Mucosa of descending colon (tissue), 3 donors: ENCODE data around the gene FITM1. TPM values are rescaled to one million over a fixed set of nuclear protein-coding genes. Genes with fewer than 3 reads are reported as not detected.

ENCODE experiments used
- ATAC-seq: fragments of 200-7000 bp; cut with Tn5 transposase; one replicate; pipeline ENCODE4 v1.9.1; 2020; ENCODE audit warnings: mild to moderate bottlenecking, moderate library complexity
- DNase-seq, 3 donors: peaks; one replicate each; pipeline ENCODE4 v3.0.0-alpha.2; 2020
- H3K36me3 ChIP-seq: fragments of 200-600 bp; one replicate; pipeline ENCODE4 v1.8.0; 2021; ENCODE audit warnings: low read depth, mild to moderate bottlenecking
- H3K4me1 ChIP-seq: fragments of 200-600 bp; one replicate; pipeline ENCODE4 v1.8.0; 2021; ENCODE audit warnings: low read depth, mild to moderate bottlenecking
- H3K4me3 ChIP-seq: fragments of 200-600 bp; one replicate; pipeline ENCODE4 v1.8.0; 2021; ENCODE audit warnings: mild to moderate bottlenecking
- H3K9me3 ChIP-seq: fragments of 200-600 bp; one replicate; pipeline ENCODE4 v1.8.0; 2021; ENCODE audit warnings: mild to moderate bottlenecking
- intact Hi-C, 2 donors: fragments of 100-400 bp; cut with DNase I in 1 of 2; cut with micrococcal nuclease in 1 of 2; formaldehyde crosslinking; loops; one replicate each; pipeline versions ENCODE4 v1.11.0 to v1.11.1; 2022; cut with DNase I, micrococcal nuclease
- total RNA-seq, 3 donors: library from RNA; stranded (reverse); fragmentation: NEBNext Ultra II Directional in 2 of 3; extraction: Animal tissue kit (Norgen Biotek cat#: 25700) in 2 of 3; gene quantifications; one replicate each; pipeline versions ENCODE4 v1.2.1 to v1.2.4, GENCODE V29; 2021 to 2023
- TF ChIP-seq, protein P1 (sequence below): fragments of 200-600 bp; IDR thresholded peaks from one replicate; pipeline ENCODE4 v1.8.0; 2022; ENCODE audit warnings: antibody characterized with exemption, mild to moderate bottlenecking
- donor health status: DM: no; HTN: no; CAD: no; lungs with moderate emphysema.
- donor health status: DM: no; HTN: no; CAD: no.
- donor health status: DM: no; HTN: yes; CAD: no.

The FITM1 gene
- total RNA-seq, 3 donors from 2014 or later, result 0.79 to 1.9 (median 1.3) TPM

DNA sequence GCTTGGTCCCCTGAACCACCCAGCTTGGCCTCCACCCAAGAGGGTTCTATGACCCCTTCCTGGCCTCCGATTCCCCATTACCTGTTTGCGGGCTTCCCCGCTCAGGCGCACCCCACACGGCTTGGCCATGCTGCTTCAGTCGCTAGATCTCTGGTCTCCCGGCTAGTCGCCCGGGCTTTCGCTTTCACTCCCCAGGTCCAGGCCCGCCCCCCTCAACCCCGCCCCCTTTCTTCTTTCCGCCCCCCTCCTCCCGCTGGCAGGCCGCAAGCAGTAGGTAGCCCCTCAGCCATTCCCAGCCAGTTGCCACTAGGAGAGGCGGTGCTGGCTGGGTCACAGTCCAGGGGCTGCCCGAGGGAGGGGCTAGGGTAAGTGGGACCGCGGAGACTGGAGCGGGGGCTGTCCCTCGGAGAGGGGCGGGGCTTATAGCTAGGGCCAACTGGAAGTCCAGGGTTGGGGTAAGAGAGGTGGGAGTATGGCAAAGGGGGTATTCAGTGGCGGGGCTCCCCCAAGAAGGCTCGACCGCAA, 16.1 kb downstream of the FITM1 start, which contains the start of gene PSME2:
PSME2 (minus strand) TSS at position 158 of the 525 bp plus-strand sequence; CDS start at position 129, 29 bp downstream.
- Histone ChIP-seq H3K4me1 (peaks cover 37% of the 10 kb centered on the region), H3K36me3 (peaks cover 3% of the 10 kb centered on the region), H3K4me3 (peak within 1 kb of the TSS; percentile 84), H3K9me3 (no peaks in the 10 kb centered on the region)
- TF ChIP-seq, protein P1, sequence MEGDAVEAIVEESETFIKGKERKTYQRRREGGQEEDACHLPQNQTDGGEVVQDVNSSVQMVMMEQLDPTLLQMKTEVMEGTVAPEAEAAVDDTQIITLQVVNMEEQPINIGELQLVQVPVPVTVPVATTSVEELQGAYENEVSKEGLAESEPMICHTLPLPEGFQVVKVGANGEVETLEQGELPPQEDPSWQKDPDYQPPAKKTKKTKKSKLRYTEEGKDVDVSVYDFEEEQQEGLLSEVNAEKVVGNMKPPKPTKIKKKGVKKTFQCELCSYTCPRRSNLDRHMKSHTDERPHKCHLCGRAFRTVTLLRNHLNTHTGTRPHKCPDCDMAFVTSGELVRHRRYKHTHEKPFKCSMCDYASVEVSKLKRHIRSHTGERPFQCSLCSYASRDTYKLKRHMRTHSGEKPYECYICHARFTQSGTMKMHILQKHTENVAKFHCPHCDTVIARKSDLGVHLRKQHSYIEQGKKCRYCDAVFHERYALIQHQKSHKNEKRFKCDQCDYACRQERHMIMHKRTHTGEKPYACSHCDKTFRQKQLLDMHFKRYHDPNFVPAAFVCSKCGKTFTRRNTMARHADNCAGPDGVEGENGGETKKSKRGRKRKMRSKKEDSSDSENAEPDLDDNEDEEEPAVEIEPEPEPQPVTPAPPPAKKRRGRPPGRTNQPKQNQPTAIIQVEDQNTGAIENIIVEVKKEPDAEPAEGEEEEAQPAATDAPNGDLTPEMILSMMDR, result no peak
- DNase-seq (peak; percentile 94 to 98 (median 96)), ATAC-seq (peak; percentile 80)
- intact Hi-C loops, result no loop called here

DNA sequence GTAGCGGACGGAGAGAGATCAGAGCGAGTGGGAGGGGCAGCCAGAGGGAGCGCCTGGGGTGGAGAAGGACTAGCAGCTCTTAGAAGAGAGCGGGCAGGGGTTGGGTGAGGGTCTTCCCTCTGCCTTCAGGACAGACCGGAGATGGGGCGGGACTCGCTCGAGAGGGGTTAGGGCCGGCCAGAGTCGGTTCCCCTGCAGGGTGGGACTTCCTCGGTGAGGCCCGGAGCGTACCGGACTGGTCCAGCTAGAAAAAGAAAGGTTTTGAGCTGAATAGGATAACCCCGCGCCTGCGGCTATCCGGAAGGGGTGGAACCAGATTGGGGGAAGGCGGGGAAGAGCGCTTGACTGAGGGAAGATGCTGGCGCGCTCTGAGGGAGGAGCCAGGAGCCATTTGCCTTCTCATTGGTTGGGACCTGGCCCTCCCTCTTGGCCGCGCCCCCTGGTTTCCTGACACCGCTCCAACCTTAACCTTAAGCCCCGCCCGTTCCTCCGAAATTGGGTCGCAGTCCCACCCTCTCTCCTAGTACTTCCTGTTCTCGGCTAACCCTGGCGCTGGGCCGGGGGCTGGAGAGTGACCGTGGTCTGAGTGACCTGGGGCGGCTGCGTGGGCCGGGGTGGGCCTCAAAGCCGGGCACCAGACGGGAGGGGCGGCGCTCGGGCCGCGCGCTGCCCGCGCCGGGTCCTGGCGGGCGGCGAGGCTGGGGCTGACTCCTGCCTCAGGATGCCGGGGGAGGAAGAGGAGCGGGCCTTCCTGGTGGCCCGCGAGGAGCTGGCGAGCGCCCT, 16.7 kb downstream of the FITM1 start, which contains the start of gene RNF31:
RNF31 (plus strand) TSS at position 521 of the 783 bp plus-strand sequence; CDS start at position 722, 201 bp downstream.
- H3K4me1 ChIP-seq, result peaks cover 30% of the 10 kb centered on the region
- ATAC-seq, result peak; percentile 92

DNA sequence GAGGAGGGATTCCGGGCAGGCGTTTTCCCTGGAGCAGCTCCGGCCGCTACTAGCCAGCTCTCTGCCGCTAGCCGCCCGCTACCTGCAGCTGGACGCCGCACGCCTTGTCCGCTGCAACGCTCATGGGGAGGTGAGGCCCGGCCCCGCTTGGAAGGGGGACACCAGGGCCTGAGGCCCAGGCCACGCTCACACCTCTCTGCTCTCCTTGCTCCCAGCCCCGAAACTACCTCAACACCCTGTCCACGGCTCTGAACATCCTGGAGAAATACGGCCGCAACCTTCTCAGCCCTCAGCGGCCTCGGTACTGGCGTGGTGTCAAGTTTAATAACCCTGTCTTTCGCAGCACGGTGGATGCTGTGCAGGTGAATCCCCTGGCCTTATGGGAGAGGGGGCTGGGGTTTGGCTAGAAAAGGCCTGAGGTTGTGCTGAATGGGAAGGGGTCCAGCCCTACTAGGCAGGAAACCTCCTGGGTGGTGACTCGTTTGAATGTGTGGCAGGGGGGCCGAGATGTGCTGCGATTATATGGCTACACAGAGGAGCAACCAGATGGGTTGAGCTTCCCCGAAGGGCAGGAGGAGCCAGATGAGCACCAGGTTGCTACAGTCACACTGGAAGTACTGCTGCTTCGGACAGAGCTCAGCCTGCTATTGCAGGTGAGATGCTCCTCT, 17.4 kb downstream of the FITM1 start:
- TF ChIP-seq, protein P1, result no peak
- H3K4me1 ChIP-seq, result peaks cover 23% of the 10 kb centered on the region
- DNase-seq (no peak), ATAC-seq (peak; percentile 1)
- intact Hi-C loops, result no loop called here
- H3K36me3 ChIP-seq, result peaks cover 3% of the 10 kb centered on the region
- H3K4me3 ChIP-seq, result peak overlapping the region; percentile 84
- no peaks in the 10 kb centered on the region for H3K9me3 ChIP-seq

More for the DNA sequence above, 16.7 kb downstream of the FITM1 start, which contains the start of gene RNF31:
- peak; percentile 97 to 99 (median 99) for DNase-seq
- Histone ChIP-seq H3K4me3 (peak within 1 kb of the TSS; percentile 84), H3K36me3 (peaks cover 3% of the 10 kb centered on the region), H3K9me3 (no peaks in the 10 kb centered on the region)
- intact Hi-C loops, result no loop called here
- TF ChIP-seq, protein P1, result peak; percentile 24

DNA sequence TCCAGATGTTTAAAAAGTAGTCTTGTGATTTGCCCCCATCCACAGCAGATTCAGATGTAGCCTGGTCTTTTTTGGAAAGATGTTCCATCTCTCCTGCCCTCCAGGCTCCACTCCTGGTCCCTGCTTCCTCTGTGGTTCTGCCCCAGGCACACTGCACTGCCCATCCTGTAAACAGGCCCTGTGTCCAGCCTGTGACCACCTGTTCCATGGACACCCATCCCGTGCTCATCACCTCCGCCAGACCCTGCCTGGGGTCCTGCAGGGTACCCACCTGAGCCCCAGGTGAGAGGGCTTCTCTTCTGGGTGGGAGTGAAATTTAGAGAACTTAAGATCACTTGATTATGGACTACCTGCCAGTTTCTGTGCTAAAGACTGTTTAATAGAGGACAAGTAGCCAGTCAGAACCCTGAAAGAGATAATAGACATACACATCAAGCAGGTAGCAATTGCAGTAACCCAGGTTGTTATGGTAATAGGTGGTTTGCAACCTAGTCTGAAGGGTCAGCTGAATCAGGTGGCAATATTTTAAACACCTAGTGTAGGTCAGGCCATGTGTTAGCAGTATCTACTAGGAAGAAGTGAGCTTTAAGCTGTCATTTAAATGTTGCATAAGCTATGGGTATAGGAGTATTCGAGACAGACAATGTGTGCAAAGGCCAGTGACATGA, 19.0 kb downstream of the FITM1 start:
- peaks cover 3% of the 10 kb centered on the region for H3K36me3 ChIP-seq
- intact Hi-C loops, result no loop called here
- no peak overlapping the region for H3K4me3 ChIP-seq
- H3K4me1 ChIP-seq, result peaks cover 23% of the 10 kb centered on the region
- DNase-seq (no peak), ATAC-seq (no peak)
- H3K9me3 ChIP-seq, result no peaks in the 10 kb centered on the region
- TF ChIP-seq, protein P1, result no peak

DNA sequence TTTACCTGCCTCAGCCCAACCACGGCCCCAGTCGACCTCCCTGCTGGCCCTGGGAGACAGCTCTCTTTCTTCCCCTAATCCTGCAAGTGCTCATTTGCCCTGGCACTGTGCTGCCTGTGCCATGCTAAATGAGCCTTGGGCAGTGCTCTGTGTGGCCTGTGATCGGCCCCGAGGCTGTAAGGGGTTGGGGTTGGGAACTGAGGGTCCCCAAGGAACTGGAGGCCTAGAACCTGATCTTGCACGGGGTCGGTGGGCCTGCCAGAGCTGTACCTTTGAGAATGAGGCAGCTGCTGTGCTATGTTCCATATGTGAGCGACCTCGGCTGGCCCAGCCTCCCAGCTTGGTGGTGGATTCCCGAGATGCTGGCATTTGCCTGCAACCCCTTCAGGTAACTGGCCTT, 19.6 kb downstream of the FITM1 start:
- H3K9me3 ChIP-seq, result no peaks in the 10 kb centered on the region
- H3K4me1 ChIP-seq, result peaks cover 21% of the 10 kb centered on the region
- H3K36me3 ChIP-seq, result peaks cover 3% of the 10 kb centered on the region
- TF ChIP-seq, protein P1, result no peak
- H3K4me3 ChIP-seq, result no peak overlapping the region
- no peak for ATAC-seq
- intact Hi-C loops, result no loop called here
- no peak for DNase-seq
